ENCODE results near the gene ZBP1.
A peak's percentile ranks its signal among the peaks of the same experiment; 100 is the strongest.

Gene ZBP1

DNA sequence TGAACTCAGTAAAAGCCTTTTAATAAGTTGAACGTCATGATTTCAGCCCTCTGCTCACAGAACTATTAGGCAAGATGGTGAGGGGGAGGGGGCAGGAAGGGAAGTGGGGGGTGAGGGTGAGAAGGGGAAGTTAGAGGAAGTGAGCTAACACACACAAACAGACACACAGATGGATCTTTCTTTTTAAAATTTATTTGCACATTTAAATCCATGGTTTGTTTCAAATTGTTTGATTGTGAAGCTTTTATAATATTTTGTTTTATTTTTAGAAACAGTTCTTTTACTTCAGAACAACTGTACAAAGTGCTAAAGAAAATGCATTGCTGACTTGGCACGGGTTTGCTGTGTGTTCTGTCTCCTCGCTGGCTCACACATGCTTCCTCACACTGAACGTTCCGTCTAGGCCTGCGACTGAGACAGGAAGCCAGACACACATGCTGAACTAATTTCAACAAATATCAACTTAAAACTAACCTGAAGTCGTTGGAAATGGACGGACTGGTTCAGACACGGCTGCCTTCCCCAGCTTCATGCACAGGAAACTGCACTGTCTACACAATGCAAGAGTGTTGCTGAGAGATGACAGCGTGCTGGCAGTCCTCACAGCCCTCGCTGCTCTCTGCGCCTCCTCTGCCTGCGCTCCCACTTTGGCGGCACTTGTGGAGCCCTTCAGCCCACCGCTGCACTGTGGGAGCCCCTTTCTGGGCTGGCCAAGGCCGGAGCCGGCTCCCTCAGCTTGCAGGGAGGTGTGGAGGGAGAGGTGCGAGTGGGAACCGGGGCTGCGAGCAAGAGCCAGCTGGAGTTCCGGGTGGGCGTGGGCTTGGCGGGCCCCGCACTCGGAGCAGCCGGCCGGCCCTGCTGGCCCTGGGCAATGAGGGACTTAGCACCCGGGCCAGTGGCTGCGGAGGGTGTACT is 8.1 kb upstream of the ZBP1 start:
- Histone ChIP-seq H3K27me3 (ENCODE audit: control insufficient read depth, low read length) (peaks cover 55% of the 10 kb centered on the region), H3K4me1 (ENCODE audit: control insufficient read depth, low read length) (peaks cover 43% of the 10 kb centered on the region), H3K9me3 (ENCODE audit: control insufficient read depth, insufficient read depth, low read length) (peaks cover 12% of the 10 kb centered on the region; the same call in 1 of the 2 replicates), H3K4me2 (ENCODE audit: low read length) (peak overlapping the region; percentile 66), H3K4me3 (ENCODE audit: low read length) (peak overlapping the region; percentile 48), H4K20me1 (ENCODE audit: control insufficient read depth, insufficient read depth, low read depth, low read length) (no peaks in the 10 kb centered on the region), H3K36me3 (ENCODE audit: control insufficient read depth, low read length) (no peaks in the 10 kb centered on the region), H3F3A (ENCODE audit: control insufficient read depth, insufficient read depth) (peaks cover 7% of the 10 kb centered on the region; the same call in 1 of the 2 replicates), H3K9me2 (replicated peaks; ENCODE audit: control insufficient read depth, low read length) (no peaks in the 10 kb centered on the region), H3K79me2 (ENCODE audit: control insufficient read depth, low read length) (no peaks in the 10 kb centered on the region), H3K27ac (ENCODE audit: low read depth, low read length) (peak overlapping the region; percentile 83)
- TF ChIP-seq, protein P1, sequence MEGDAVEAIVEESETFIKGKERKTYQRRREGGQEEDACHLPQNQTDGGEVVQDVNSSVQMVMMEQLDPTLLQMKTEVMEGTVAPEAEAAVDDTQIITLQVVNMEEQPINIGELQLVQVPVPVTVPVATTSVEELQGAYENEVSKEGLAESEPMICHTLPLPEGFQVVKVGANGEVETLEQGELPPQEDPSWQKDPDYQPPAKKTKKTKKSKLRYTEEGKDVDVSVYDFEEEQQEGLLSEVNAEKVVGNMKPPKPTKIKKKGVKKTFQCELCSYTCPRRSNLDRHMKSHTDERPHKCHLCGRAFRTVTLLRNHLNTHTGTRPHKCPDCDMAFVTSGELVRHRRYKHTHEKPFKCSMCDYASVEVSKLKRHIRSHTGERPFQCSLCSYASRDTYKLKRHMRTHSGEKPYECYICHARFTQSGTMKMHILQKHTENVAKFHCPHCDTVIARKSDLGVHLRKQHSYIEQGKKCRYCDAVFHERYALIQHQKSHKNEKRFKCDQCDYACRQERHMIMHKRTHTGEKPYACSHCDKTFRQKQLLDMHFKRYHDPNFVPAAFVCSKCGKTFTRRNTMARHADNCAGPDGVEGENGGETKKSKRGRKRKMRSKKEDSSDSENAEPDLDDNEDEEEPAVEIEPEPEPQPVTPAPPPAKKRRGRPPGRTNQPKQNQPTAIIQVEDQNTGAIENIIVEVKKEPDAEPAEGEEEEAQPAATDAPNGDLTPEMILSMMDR (IDR thresholded peaks at IDR 0.05; ENCODE audit: low read depth, low read length, poor library complexity, severe bottlenecking) = no peak

DNA sequence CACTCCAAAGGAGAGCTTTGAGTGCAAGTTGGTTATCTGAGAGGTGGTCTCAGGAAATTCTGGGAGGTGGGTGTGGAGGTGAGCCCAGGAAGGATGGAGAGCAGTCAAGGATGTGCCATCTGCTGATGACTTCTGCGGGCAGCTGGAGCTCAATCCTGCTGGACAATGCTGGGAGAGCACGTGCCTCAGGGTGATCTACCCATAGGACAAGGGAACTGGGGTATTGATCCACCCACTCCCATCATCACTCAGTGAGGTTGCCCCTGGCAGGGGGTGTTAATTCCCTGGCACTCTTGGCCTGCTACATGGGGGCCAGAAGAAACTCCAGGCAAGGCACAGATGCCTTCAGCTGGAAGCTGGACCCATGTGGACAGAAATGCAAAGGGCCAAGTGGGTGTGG is 7.1 kb upstream of the ZBP1 start:
- TF ChIP-seq, protein P1 (IDR thresholded peaks at IDR 0.05; ENCODE audit: low read depth, low read length, poor library complexity, severe bottlenecking) = no peak
- TF ChIP-seq EZH2phosphoT487 (IDR thresholded peaks at IDR 0.05; ENCODE audit: borderline replicate concordance, low read length) = no peak
- Histone ChIP-seq H4K20me1 (ENCODE audit: control insufficient read depth, insufficient read depth, low read depth, low read length) (no peaks in the 10 kb centered on the region), H3F3A (ENCODE audit: control insufficient read depth, insufficient read depth) (peaks cover 7% of the 10 kb centered on the region; the same call in 1 of the 2 replicates), H3K4me1 (ENCODE audit: control insufficient read depth, low read length) (peaks cover 35% of the 10 kb centered on the region), H3K4me2 (ENCODE audit: low read length) (peak overlapping the region; percentile 66), H3K9me3 (ENCODE audit: control insufficient read depth, insufficient read depth, low read length) (peaks cover 12% of the 10 kb centered on the region; the same call in 1 of the 2 replicates), H3K9me2 (replicated peaks; ENCODE audit: control insufficient read depth, low read length) (no peaks in the 10 kb centered on the region), H3K27me3 (ENCODE audit: control insufficient read depth, low read length) (peaks cover 53% of the 10 kb centered on the region), H3K27ac (ENCODE audit: low read depth, low read length) (peak overlapping the region; percentile 83; the same call in 1 of the 2 replicates), H3K79me2 (ENCODE audit: control insufficient read depth, low read length) (no peaks in the 10 kb centered on the region), H3K36me3 (ENCODE audit: control insufficient read depth, low read length) (no peaks in the 10 kb centered on the region), H3K4me3 (ENCODE audit: low read length) (peak overlapping the region; percentile 48)

DNA sequence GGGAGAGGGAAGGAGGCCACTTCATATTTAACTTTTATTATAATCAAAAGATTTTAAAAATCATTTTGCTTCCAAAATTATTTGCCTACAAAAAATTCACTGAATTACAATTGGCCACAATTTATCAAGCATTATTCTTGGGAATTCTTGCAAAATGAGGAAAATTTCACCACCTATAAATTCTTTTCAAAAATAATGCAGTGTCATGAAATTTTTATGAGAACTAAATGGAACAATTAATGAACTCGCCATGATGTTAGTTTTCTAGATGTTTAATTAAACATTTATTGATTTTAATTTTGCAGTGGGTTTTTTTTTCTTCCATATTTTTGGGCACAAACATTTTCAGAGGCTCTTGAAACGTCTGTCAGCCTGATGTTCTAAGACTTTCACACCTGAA is 5.8 kb upstream of the ZBP1 start:
- peaks cover 36% of the 10 kb centered on the region for H3K4me1 ChIP-seq (ENCODE audit: control insufficient read depth, low read length)
- H3K36me3 ChIP-seq (ENCODE audit: control insufficient read depth, low read length) = no peaks in the 10 kb centered on the region
- no peak overlapping the region for H3K27ac ChIP-seq (ENCODE audit: low read depth, low read length)
- peaks cover 9% of the 10 kb centered on the region for H4K20me1 ChIP-seq (ENCODE audit: control insufficient read depth, insufficient read depth, low read depth, low read length)
- H3K4me3 ChIP-seq (ENCODE audit: low read length) = no peak overlapping the region
- peaks cover 7% of the 10 kb centered on the region; the same call in 1 of the 2 replicates for H3F3A ChIP-seq (ENCODE audit: control insufficient read depth, insufficient read depth)
- no peak for TF ChIP-seq EZH2phosphoT487 (IDR thresholded peaks at IDR 0.05; ENCODE audit: borderline replicate concordance, low read length)
- TF ChIP-seq, protein P1 (IDR thresholded peaks at IDR 0.05; ENCODE audit: low read depth, low read length, poor library complexity, severe bottlenecking) = no peak
- H3K9me2 ChIP-seq (replicated peaks; ENCODE audit: control insufficient read depth, low read length) = no peaks in the 10 kb centered on the region
- peaks cover 55% of the 10 kb centered on the region for H3K27me3 ChIP-seq (ENCODE audit: control insufficient read depth, low read length)
- no peak overlapping the region for H3K4me2 ChIP-seq (ENCODE audit: low read length)
- peaks cover 12% of the 10 kb centered on the region; the same call in 1 of the 2 replicates for H3K9me3 ChIP-seq (ENCODE audit: control insufficient read depth, insufficient read depth, low read length)
- no peaks in the 10 kb centered on the region for H3K79me2 ChIP-seq (ENCODE audit: control insufficient read depth, low read length)
